SK-N-SH (cell line): ENCODE measurements around the gene MRTFB.

Experiments used
- CTCF ChIP-seq: fragments of 200-600 bp; sonication (generic); IDR thresholded peaks from 2 replicates; pipeline ENCODE4 v1.6.1; 2017; ENCODE audit warnings: antibody characterized with exemption, mild to moderate bottlenecking, moderate library complexity
- EP300 ChIP-seq, 2 experiments: IDR thresholded peaks; 2 replicates each; pipeline versions ENCODE4 v1.4.0 to v1.6.1; 2012; ENCODE audit warnings: borderline replicate concordance in 1 of 2, low read depth in 1 of 2, low read length in 1 of 2
- GABPA ChIP-seq: IDR thresholded peaks from 2 replicates; pipeline ENCODE4 v1.4.0; 2012; ENCODE audit warnings: low read depth, mild to moderate bottlenecking
- RCOR1 ChIP-seq: fragments of 150-350 bp; IDR thresholded peaks from 2 replicates; pipeline ENCODE4 v1.6.1; 2017; ENCODE audit warnings: antibody characterized with exemption, low read length
- TF ChIP-seq, protein P1 (sequence below): IDR thresholded peaks from 2 replicates; pipeline ENCODE4 v1.6.1; 2012; ENCODE audit warnings: mild to moderate bottlenecking, low read depth, low read length, moderate library complexity

- TF ChIP-seq, protein P1, sequence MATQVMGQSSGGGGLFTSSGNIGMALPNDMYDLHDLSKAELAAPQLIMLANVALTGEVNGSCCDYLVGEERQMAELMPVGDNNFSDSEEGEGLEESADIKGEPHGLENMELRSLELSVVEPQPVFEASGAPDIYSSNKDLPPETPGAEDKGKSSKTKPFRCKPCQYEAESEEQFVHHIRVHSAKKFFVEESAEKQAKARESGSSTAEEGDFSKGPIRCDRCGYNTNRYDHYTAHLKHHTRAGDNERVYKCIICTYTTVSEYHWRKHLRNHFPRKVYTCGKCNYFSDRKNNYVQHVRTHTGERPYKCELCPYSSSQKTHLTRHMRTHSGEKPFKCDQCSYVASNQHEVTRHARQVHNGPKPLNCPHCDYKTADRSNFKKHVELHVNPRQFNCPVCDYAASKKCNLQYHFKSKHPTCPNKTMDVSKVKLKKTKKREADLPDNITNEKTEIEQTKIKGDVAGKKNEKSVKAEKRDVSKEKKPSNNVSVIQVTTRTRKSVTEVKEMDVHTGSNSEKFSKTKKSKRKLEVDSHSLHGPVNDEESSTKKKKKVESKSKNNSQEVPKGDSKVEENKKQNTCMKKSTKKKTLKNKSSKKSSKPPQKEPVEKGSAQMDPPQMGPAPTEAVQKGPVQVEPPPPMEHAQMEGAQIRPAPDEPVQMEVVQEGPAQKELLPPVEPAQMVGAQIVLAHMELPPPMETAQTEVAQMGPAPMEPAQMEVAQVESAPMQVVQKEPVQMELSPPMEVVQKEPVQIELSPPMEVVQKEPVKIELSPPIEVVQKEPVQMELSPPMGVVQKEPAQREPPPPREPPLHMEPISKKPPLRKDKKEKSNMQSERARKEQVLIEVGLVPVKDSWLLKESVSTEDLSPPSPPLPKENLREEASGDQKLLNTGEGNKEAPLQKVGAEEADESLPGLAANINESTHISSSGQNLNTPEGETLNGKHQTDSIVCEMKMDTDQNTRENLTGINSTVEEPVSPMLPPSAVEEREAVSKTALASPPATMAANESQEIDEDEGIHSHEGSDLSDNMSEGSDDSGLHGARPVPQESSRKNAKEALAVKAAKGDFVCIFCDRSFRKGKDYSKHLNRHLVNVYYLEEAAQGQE, result no peak
- TF ChIP-seq RCOR1, result no peak
- TF ChIP-seq EP300 (IDR thresholded peaks at IDR 0.05; ENCODE audit: borderline replicate concordance in 1 of 2, low read depth in 1 of 2, low read length in 1 of 2), result no peak
- TF ChIP-seq CTCF, result no peak
- no peak for TF ChIP-seq GABPA
These were observed 111.9 kb downstream of the MRTFB start for GRCh38 chr16:14182999-14183398.
